ENCODE measurements around the gene ATP8B4.

Gene ATP8B4

DNA sequence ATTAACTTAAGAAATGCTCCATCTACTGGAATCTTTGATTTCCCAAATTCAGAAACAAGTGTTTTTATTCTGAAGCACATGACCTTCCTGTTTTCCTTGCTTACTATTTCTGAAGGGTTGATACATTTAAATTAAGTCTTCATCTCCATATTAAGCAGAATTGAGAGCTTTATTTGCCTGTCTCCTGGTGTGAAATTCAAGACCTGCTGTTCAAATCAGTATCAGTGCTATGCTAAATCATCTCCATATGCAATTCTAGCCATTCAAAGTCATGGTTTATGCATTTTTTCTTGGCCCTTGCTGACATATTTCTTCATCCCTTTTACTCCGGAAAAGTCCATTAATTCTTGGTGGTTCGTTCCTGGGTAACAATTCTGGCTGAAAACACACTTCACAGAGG, 195.4 kb downstream of the ATP8B4 start:
- FAIRE-seq: no peak

DNA sequence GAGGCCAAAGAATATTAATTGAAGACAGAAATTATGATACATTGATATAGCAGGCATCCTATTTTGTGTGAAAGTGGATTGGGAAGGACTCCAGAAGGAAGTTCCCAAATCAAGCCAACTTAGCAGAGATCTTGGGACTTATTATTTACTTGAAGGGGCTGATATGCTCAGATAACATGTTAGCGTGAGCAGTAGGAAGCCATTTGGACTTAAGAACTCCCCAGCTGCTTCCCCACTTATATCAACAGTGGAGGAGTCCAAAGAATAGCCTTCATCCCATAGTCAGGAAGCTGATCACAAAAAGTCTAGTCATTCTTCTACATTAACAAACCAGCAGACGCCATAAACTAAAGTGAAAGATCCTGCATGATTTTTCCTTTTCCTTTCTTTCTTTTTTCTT, 200.0 kb downstream of the ATP8B4 start:
- no peak for FAIRE-seq

DNA sequence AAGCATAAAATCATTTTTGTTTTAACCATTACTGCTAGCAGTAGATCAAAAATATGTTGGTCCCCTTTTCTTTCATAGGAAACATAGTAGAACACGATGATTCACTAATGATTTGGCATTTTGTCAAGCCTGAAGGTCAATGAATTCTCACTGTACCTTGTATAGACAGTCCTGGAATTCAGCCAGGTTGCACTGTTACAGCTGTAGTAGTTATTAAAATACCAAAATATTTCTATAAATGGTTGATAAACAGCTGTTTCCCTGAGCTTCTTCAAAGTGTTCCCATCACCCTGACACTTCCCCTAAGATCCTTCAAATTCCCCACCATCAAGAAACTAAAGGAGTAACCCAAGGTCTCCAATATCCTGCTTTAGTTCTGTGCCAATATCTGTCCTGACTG, 200.9 kb downstream of the ATP8B4 start:
- no peak for FAIRE-seq

DNA sequence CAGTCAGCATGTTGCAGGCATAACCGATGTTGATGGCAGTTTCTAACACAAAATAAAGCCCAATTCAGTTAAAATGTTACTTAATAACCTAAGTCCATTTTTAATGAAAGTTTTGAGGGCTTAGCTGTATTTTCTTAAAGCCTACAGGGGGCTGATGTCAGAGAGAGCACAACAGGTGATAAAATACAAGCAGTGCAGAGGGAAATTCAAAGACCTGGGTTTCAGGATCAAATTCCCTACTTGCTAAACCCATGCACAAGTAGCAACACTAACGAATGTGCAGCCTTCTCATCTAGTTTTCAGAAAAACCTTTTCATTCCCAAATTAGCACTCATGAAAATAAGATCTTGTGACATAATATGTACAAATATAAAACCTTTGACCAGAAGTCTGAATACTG, 202.0 kb downstream of the ATP8B4 start:
- no peak for FAIRE-seq

GRCh38 chr15:49915822-49916221, 203.2 kb downstream of the ATP8B4 start:
- FAIRE-seq: no peak

DNA sequence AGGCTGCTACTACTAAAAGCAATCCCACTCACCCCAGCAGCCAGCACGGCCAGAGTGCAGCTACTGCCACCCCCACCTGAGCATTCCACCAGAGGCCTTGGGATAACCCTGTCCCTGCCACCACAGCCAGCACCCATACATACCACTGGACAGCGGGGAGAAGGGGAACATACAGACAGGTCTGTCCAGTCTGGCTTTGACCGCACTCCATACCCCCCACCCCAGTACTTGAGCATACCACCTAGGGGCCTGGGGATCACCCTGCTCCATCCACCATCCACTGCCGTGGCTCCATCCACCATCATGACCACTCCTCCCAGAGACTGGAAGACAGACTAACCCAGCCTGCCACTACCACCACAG, 210.1 kb downstream of the ATP8B4 start:
- FAIRE-seq: no peak

GRCh38 chr15:49908236-49908932, 210.6 kb downstream of the ATP8B4 start:
- FAIRE-seq: no peak

DNA sequence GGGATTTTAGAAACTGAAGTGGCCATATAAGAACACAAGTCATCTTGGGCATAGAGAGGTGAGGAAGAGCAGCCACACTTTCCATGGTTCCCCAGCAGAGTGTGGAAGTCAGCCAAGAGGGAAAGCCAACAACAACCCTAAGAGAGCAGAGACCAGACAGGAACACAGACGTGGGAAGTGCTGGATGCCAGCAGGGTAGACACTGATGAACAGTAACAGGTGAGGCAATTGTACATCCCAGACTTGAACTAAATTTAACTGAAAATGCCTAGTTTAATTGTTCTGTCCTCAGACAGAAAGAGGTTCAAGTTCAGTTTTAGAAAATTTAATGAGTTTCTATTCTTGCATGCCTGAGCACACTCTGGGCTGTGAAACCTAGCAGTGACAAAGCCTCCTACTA, 212.1 kb downstream of the ATP8B4 start:
- FAIRE-seq: no peak

DNA sequence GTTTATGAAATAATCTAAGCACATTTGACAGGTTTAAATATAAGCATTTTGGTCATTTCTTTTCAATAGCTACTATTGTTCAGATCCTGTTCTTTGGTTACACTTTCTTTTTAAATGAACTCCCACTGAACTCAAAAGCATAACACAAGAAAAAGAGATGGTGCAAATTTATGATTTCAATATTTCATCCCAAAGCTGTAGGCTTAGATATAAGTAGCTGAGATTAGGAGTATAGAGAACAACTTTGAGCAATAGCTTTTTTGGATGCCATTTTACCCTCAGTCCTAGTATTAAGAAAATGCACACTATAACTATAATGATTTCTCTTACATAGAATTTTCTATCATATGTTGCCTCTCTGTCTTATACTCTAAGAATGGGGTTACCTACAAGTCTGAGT, 213.8 kb downstream of the ATP8B4 start:
- FAIRE-seq: no peak

DNA sequence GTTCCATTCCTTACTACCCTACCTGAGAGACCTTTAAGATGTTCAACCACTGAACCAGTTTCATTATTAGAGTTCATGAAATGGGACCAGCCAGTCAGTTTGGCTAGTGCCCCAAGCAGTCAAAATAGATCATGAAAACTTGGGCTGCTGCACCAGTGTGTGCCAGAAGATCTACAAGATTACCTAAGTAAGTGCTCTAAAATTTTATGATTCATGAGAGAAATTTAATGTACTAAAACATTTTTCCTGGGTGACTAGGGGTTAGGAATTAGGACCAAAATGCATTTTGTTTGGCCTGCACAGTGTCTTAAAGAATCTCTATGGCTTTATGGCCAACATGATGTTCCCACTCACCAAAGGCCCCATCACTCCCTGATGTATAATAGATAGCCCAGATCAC, 214.7 kb downstream of the ATP8B4 start:
- no peak for FAIRE-seq

DNA sequence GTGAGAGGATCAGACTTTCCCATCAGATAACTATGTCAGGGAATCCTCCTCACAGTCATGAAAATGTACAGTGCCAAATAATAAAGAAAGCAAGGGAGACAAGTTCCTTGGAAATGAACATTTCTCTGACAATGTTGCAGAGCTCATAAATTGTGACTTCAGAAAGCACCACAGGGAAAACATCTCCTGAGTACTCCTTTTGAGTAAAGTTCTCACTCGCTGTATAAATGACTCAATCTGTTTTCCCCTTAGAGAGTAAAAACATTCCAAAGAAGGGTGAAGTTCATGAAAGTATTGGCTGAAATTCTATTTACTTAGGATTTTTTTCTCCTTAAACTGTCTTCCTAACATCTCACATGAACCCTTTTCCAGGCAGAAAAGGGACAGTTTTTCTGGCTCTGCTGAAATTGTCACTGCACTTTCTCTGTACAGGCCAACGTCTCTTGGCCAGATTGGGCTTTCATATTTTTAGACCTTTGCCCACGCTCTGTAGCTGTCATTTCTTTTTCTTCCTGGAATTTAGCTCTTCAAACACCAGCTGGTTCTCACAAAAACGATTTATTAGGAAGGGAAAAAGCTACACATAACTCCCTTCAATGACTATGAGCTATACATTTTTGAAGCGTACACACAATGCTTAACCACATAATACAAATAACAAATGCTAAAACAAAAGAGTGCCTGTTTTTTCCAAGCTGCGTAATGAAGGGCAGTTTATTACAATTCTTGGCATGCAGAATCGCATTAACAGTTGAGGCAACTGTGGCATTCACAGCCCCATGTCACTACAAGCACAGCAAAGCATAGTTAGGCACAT, 216.1 kb downstream of the ATP8B4 start:
- FAIRE-seq: no peak

DNA sequence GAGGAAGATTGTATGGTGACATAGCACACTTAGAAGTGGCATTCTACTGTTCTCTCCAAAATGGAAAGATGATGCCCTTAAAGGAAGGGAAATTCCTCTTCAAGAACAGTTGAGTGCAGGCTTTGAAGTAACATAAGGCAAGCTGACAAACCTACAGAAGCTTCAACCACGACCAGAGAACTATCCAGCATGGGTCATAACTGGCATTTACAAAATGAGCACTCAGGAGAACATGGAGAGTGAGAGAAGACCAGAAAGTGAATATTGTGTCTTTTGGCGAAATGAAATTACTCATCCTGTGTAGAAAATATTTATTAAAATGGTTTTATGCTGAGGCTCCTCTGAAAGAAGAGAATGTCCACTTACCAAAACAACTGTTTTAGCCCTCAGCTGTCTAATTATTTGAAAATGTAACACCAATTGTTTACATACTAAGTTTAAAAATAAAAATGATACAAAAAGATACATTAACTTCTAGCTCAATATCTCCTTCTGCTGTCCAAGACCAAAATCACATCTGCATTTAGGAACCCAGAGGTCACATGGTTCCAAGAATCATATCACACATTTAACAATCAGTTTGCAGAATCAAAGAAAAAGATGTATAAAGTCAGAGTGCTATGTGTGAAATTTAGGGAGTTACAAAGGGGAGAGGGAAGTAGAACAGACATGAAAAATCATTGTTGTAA, 216.9 kb downstream of the ATP8B4 start:
- no peak for FAIRE-seq

GRCh38 chr15:49901321-49901720, 217.7 kb downstream of the ATP8B4 start:
- no peak for FAIRE-seq

DNA sequence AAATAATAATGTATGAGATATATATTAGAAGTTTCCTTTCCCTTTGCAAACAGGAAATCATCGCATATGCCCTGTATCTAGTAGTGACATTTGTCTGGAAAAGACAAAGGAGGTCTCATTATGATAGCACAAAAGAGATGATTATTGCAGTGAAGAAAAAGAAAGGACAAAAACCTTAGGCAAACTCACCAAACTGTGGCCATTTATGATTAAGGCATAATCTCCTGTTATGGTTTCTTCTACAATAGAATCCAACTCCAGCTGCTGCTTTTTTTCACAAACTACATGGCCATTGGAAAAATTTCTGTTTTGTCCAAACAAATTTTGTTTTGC, 218.2 kb downstream of the ATP8B4 start:
- FAIRE-seq: no peak

DNA sequence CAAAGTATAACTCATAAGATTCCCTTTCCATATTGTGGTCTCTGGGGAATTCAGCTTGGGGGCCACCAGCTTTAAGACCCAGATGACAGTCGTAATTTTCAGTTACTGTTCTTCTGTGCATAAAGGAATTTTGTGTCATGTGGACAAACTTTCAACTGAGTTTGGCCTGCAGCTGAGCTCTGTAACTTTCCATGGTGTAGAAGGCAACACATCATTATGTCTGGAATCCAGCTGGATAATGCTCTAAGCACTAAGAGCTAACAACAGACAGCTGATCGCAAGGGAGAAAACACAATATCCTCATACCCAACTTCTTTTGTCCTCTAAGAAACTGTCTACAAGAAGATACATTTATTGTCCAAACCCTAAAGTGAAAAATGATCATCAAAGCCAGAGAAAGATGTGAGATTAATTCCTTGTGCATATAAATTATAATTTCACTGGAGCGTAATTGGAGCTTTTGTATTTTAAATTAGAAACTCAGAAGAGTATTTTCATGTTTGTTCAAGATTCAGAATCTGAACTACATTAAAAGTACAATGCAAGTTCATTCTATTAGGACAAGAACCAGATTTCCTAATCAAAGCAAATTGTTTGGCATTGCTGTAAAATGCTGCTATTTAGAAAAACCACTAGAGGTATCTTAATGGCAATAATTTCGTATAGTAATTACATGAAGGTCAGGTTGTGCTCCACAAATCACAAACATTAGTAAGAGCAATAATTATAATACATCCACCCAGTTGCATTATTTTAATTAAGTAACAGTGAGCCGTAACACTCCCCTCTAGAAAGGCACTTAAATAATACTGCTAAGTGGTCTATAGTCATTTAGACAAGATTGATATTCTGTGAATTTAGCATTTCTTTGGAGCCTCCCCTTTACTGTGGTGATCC, 218.8 kb downstream of the ATP8B4 start:
- FAIRE-seq: no peak

- FAIRE-seq: no peak
Observed at GRCh38 chr15:49898575-49899283, 220.3 kb downstream of the ATP8B4 start.

DNA sequence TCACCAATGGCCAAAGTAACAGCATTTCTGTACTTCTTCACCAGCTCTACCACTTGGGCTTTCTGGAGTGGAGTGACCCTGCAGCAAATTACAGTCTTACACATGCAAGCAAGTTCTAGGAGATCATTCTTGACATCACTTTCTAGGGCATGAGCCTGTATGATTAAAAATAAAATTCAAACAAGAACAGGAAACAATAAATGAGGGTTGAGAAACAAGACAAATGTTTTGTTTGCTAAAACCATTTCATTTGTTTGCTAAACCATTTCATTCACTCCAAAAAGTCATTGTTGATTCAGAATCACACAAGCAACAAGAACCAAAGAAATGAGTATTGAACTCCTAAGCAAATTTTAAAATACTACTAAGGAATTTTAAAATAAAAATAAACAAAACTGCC, 220.9 kb downstream of the ATP8B4 start:
- FAIRE-seq: no peak

- no peak for FAIRE-seq
Observed at GRCh38 chr15:49895347-49896223, 223.4 kb downstream of the ATP8B4 start.

- no peak for FAIRE-seq
Observed at GRCh38 chr15:49890689-49891088, 228.3 kb downstream of the ATP8B4 start.

- FAIRE-seq: no peak
Observed at GRCh38 chr15:49889536-49889935, 229.5 kb downstream of the ATP8B4 start.

DNA sequence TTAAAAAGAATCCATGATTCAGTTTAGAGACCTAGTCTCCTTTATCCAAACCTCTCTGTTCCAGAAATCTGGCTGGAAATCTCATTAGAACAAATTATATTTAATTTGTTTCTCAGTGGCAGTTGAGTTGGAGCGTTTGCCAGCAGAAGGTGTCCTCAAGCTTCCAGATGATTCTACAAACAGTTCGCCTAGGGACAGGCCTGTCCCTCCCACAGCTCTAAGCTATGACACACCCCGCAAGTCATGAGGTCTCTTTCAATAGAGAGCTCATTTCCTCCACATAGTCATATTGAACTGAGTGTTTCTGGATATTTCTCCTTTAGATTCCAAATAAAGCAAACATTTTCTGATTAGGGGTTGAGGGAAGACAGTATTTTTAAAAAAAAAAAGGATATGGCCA, 230.3 kb downstream of the ATP8B4 start:
- no peak for FAIRE-seq

DNA sequence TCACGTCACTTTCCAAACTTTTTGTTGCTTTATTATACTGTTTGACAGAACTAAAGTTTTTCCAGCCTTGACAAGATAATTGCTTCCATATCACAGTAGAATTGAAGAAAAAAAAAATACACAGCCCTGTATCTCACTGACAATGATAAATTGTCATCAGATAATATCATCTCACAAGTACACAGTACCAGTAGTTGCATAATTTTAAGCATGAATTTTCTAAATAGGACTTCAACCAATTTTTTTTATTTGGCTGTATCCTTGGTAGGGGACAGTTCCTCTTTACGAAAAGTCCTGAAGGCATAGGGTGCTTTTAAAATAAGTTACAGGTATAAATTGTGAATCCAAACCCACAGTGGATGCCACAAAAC, 230.7 kb downstream of the ATP8B4 start:
- FAIRE-seq: no peak
